Head of caudate nucleus (tissue), 42 donors: ENCODE results near the gene ZNF567.
"Not testable (repeated sequence)": the region's sequence is repeated elsewhere in the genome, so short reads cannot be mapped to it uniquely, and the experiment has no call there.

Source experiments
- DNase-seq, 42 donors: peaks; one replicate each; pipeline versions ENCODE4 v3.0.0 to v3.0.0-alpha.2; 2020 to 2021; ENCODE audit warnings: mixed read lengths in 7 of 42
- intact Hi-C: fragments of 100-400 bp; cut with DNase I; formaldehyde crosslinking; loops from one replicate; pipeline ENCODE4 v1.15.0; 2022

ZNF567 gene

GRCh38 chr19:36748431-36749275 lies 61.2 kb downstream of the ZNF567 start:
- intact Hi-C loops, result no loop called here
- no peak for DNase-seq

DNA sequence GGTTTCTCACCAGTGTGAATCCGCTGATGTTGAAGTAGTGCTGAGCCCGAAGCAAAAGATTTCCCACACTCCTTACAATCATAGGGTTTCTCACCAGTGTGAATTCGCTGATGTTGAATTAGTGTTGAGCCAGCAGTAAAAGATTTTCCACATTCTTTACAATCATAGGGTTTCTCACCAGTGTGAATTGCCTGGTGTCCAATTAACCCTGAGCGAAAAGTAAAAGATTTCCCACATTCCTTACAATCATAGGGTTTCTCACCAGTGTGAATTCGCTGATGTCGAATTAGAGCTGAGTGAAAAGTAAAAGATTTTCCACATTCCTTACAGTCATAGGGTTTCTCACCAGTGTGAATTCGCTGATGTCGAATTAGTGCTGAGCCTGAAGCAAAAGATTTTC lies 62.2 kb downstream of the ZNF567 start:
- DNase-seq, intact Hi-C loops: not testable (repeated sequence)

DNA sequence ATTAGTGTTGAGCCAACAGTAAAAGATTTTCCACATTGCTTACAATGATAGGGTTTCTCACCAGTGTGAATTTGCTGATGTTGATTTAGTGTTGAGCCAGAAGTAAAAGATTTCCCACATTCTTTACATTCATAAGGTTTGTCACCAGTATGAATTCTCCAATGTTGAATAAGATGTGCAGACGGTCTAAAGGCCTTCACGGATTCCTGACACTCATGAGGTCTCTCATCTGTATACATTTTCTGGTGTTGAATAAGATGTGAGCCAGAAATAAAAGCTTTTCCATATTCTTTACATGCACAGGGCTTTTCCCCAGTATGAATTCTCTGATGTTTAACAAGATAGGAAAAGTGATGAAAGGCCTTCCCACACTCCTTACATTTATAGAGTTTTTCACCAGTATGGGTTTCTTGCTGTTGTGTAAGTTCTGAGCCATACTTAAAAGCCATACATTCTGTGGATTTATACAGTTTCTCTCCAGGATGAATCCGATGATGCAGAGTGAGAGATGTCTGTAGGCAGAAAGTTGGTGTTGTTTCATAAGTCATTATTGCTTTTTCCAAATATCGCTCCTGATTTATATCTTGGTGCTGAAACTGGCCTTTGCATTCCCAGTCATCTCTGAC lies 62.8 kb downstream of the ZNF567 start:
- intact Hi-C loops, result no loop called here
- DNase-seq, result no peak
